Left hindlimb (tissue), 1 donor: ENCODE results near the gene ITGAD.
A peak's percentile ranks its signal among the peaks of the same experiment; 100 is the strongest.
"Not testable (repeated sequence)": the region's sequence is repeated elsewhere in the genome, so short reads cannot be mapped to it uniquely, and the experiment has no call there.

ENCODE experiments used
- DNase-seq: peaks from one replicate; pipeline ENCODE4 v3.0.0-alpha.2; 2018

Gene ITGAD

DNA sequence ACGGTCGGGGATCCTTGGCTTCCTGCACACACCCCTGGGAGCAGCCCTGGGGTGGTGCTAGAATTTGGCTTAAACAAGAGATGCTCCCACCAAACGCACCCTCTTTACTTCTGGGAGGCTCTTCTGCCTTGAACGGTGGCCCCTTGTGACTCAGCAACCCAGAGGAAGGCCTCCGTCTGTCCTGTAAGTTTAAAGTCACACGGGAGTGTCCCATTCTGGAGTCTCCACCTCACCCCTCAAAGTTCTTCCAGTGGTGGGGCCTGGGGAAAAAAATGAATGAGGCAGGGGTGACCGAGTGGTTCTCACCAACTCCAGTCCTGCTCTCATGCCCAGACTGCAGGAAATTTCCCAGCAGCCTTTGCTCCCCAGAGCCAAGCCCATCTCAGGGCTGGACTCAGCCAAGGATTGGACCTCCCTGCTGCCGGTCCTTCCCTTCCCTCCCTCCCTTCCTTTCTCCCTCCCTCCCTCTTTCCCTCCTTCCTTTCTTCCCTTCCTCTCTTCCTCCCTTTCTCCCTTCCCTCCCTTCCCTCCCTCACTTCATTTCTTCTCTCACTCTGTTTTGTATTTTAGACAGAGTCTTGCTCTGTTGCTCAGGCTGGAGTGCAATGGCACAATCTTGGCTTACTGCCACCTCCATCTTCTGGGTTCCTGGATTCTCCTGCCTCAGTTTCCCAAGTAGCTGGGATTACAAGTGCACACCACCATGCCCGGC, 11.4 kb downstream of the ITGAD start:
- no peak for DNase-seq

- DNase-seq = no peak
Observed at GRCh38 chr16:31407406-31407805, 14.3 kb downstream of the ITGAD start.

GRCh38 chr16:31409433-31409832, 16.3 kb downstream of the ITGAD start:
- DNase-seq = no peak

DNA sequence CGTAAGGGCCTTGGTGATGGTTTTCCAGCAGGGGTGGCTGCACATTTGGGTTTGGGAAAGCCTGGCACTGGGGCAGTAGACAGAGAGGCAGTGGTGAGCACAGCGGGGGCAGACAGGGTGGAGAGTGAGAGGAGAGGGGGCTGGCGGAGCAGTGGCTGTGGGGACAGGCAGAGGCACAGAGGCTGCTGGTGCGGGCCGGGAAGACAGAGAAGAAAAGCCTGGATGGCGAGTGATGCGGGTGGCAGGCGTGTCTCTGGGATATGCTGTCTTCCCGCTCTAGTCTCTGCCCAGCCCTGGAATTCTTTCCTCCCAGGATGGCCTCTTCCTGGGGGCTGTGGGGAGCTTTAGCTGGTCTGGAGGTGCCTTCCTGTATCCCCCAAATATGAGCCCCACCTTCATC, 16.9 kb downstream of the ITGAD start:
- no peak for DNase-seq

DNA sequence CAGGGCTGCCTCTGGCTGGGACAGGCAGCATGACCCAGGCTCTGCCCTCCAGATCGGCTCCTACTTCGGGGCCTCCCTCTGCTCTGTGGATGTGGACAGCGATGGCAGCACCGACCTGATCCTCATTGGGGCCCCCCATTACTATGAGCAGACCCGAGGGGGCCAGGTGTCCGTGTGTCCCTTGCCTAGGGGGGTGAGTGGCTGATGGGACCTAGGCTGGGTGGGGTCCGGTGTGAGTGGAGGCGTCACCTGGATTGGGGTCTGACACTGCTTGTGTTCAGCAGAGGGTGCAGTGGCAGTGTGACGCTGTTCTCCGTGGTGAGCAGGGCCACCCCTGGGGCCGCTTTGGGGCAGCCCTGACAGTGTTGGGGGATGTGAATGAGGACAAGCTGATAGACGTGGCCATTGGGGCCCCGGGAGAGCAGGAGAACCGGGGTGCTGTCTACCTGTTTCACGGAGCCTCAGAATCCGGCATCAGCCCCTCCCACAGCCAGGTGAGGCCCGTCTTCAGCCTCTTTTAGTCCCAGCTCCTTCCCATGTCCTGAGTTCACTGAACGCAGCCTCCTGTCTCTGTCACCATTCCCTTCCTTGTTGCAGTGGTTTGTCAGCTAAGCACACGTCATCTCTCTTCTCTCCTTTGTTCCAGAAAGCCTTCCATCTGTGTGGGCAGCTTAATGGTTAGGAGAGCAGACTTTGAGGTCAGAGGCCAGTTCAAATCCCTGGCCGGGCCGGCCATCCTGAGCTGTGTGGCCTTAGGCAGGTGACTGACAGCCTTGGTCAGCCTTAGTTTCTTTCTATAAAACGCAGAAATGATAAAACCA, 18.1 kb downstream of the ITGAD start:
- DNase-seq = no peak

DNA sequence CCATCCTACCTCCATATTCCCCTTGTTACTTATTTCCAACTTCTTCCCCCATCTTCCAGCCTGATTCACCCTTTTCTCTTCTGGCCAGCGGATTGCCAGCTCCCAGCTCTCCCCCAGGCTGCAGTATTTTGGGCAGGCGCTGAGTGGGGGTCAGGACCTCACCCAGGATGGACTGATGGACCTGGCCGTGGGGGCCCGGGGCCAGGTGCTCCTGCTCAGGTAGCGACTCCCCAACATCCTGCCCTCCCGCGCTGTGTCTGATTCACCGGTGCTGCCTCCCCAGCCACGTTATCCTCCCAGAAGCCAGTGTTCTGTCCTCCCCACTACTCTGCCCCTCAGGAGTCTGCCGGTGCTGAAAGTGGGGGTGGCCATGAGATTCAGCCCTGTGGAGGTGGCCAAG, 19.6 kb downstream of the ITGAD start:
- no peak for DNase-seq

- DNase-seq = no peak
Observed at GRCh38 chr16:31413381-31413780, 20.2 kb downstream of the ITGAD start.

DNA sequence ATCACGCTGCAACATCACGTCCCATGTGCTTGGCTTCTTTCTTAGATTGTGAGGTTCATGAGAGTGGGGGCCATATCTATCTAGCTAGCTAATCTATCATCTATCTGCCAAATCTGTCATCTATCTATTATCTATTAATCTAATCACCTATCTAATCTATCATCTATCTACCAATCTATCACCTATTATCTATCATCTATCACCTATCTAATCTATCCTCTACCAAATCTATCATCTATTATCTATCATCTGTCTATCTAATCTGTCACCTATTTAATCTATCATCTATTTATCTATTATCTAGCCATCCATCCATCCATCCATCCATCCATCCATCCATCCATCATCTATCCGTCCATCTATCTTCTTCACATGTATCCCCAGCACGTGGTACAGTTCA, 20.8 kb downstream of the ITGAD start:
- DNase-seq = no peak

DNA sequence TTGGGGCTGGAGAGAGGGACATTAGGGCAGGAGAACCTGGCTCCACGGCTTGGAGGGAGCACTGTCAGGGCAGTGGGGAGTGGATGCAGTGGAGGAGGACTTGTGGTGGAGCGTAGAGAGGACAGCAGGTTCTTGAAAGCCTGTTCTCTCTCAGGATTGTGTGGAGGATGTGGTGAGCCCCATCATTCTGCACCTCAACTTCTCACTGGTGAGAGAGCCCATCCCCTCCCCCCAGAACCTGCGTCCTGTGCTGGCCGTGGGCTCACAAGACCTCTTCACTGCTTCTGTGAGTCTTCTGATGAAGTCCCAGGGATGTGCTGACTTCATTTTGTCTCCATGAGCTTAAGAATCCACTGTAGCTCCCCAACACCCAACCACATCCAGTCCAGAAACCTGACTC, 21.6 kb downstream of the ITGAD start:
- no peak for DNase-seq

DNA sequence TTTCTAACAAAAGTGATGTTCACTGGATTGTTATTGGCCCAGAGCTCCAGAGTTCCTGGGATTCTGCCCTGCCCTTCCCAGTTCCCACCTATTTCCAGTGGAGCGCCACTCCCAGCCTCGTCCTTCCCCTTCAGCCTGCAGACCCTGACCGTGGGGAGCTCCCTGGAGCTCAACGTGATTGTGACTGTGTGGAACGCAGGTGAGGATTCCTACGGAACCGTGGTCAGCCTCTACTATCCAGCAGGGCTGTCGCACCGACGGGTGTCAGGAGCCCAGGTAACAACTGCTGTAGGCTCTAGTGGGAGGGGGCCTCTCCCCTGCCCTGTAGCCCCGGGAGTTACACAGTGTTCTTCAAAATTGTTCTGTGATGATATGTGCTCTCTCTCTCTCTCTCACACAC, 23.2 kb downstream of the ITGAD start:
- no peak for DNase-seq

DNA sequence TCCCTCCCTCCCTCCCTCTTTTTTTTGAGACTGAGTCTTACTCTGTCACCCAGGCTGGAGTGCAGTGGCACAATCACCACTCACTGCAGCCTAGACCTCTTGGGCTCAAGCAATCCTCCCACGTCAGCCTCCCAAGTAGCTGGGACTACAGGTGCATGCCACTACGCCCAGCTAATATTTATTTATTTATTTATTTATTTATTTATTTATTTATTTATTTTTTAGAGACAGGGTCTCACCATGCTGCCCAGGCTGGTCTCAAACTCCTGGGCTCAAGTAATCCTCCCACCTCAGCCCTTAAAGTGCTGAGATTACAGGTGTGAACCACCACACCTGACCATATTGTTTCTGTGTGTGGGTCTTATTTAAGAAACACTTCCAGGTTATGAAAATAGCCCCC, 23.9 kb downstream of the ITGAD start:
- DNase-seq = not testable (repeated sequence)

GRCh38 chr16:31417916-31418315, 24.8 kb downstream of the ITGAD start:
- no peak for DNase-seq

DNA sequence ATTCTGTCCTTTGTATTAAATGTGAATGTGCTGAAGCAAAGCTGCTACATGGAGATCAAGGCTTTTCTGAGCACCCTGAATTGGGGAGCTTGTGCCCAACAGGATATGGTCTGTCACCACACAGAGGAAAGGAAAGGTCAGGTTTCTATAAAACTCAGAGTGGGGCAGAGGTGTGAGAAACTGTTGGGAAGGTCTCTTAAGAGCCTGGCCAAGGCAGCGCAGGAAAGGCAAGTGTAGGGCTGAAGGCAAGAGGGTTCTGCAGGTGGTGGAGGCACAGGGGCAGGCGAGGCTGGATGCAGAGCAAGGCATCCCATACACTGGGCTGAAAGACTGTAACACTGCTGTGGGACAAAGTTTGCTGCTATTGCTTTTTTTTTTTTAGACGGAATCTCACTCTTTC, 26.9 kb downstream of the ITGAD start:
- DNase-seq = no peak

GRCh38 chr16:31421587-31421986, 28.5 kb downstream of the ITGAD start:
- no peak for DNase-seq

GRCh38 chr16:31423241-31423640, 30.1 kb downstream of the ITGAD start:
- no peak for DNase-seq

DNA sequence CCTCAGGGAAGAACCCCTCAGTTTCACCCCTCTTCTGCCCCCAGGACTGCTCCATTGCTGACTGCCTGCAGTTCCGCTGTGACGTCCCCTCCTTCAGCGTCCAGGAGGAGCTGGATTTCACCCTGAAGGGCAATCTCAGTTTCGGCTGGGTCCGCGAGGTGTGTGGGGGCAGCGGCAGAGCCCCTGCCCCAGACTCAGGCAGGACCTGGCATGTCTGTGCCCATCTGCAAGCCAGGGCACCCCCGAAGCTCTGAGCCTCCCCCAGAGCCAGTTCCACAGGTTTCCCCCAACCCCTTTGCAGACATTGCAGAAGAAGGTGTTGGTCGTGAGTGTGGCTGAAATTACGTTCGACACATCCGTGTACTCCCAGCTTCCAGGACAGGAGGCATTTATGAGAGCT, 30.7 kb downstream of the ITGAD start:
- DNase-seq = no peak

- DNase-seq = peak; percentile 62
Observed at GRCh38 chr16:31427441-31428278, 34.5 kb downstream of the ITGAD start.

DNA sequence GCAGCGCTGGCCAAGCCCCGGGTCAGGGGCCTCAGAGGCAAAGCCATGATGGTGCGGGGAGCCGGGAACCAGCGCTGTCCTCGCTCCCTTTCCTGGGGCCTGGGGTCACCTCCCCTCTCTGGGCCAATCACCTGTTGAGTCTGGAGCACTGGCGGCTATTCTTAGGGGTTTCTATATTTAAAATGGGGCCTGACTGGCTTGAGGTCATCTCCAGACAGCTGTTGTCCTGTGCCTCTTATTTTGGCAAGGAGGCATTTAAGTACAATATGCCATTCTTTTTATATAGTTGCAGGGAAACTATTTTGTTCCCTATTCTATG, 35.1 kb downstream of the ITGAD start, which contains the start of gene COX6A2:
Gene COX6A2, minus strand, starts transcription at position 82 of the 319 bp plus-strand sequence. Its CDS starts 35 bp downstream, at position 47.
- peak; percentile 46 for DNase-seq

DNA sequence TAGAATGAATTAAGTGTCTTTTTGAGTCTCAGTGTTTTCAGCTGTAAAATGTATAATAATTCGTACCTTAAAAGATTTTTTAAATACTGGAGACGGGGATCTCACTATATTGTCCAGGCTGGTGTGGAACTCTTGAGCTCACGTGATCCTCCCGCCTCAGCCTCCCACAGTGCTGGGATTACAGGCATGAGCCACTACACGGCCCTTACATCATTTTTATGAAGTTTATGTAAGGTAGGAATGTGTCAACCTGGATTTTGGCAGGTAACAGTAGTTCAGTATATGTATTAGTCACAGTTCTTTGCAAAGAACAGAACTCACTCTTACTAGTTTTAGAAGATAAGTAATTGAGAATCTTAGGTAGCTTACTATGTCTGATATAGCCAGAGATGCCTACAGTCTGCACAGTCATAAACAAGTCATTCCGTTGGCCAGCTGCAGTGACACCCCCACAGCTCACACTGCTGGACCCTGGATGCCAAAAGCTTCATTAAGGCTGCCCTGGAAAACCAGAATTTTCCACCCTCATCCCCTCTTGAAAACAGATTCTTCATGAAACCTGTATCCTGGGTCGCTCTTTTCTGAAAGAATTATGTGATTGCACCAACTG, 35.6 kb downstream of the ITGAD start:
- DNase-seq = no peak

DNA sequence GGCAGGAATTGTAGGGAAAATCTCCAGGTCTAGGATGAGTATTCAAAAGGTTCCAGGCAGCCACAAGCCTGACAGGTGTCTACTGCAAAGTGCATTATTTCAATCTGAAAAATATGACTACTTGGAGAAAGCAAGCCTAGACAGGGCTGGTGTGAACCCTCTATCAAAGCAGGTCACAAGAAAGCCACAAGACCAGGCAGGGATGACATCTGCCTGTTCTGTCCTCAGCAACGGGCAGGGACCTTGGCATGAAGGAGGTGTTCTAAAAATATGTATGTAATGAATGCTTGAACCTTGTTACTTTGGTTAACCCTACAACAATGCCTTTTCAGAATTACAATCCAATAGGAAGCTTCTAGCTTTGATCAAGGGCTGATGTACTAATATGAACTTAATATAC, 36.2 kb downstream of the ITGAD start:
- DNase-seq = no peak

DNA sequence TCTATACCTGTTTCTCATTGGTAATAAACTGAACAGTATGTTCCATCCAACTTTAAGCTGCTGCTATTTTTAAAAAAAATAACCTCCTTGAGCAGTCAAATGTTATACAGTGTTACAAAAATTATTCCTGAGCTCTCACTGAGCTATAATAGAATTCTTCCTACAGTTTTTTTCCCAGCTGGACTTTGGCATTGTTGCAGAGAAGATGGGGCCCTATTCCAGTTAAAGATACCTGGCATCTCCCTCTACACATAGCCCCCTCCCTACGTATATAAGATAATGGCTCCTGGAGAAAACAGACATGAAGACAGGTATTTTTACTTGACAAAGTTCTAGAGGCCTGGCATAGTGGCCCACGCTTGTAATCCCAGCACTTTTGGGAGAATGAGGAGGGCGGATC, 36.7 kb downstream of the ITGAD start:
- DNase-seq = no peak

GRCh38 chr16:31430380-31431052, 37.4 kb downstream of the ITGAD start:
- no peak for DNase-seq
